GM12875 (cell line): ENCODE data around the gene PPP6R2.
"Not testable (repeated sequence)": the region's sequence is repeated elsewhere in the genome, so short reads cannot be mapped to it uniquely, and the experiment has no call there.

Source experiments
- H3K4me3 ChIP-seq: one replicate; pipeline ENCODE4 v1.5.1; 2011; ENCODE audit warnings: low read depth, low read length, control low read depth
- CTCF ChIP-seq: IDR thresholded peaks from 2 replicates; pipeline ENCODE4 v1.5.1; 2011; ENCODE audit warnings: low read depth, mild to moderate bottlenecking, control low read depth, inconsistent platforms, low read length, moderate library complexity, borderline replicate concordance; ENCODE audit not compliant: insufficient read depth

Gene PPP6R2

GRCh38 chr22:50367778-50368500, 24.8 kb downstream of the PPP6R2 start:
- TF ChIP-seq CTCF, result no peak
- no peak overlapping the region for H3K4me3 ChIP-seq

GRCh38 chr22:50371101-50371648, 28.0 kb downstream of the PPP6R2 start:
- no peak overlapping the region for H3K4me3 ChIP-seq
- TF ChIP-seq CTCF, result no peak

GRCh38 chr22:50376085-50376651, 33.0 kb downstream of the PPP6R2 start:
- no peak for TF ChIP-seq CTCF
- H3K4me3 ChIP-seq, result no peak overlapping the region

GRCh38 chr22:50381021-50381555, 38.0 kb downstream of the PPP6R2 start:
- not testable (repeated sequence) for H3K4me3 ChIP-seq

- H3K4me3 ChIP-seq, result no peak overlapping the region
- TF ChIP-seq CTCF, result no peak
These were observed 53.7 kb downstream of the PPP6R2 start for GRCh38 chr22:50396751-50397370.

- not testable (repeated sequence) for H3K4me3 ChIP-seq
These were observed 54.4 kb downstream of the PPP6R2 start for GRCh38 chr22:50397371-50398060.

GRCh38 chr22:50398831-50399648, 55.9 kb downstream of the PPP6R2 start:
- no peak for TF ChIP-seq CTCF

More at GRCh38 chr22:50398831-50399648, 55.9 kb downstream of the PPP6R2 start:
- no peak overlapping the region for H3K4me3 ChIP-seq
